ENCODE measurements around the gene MED4.

MED4 gene

GRCh38 chr13:48037346-48038173 is 57.3 kb downstream of the MED4 start, which contains the start of gene NUDT15:
TSS of gene NUDT15 (plus strand) at chr13:48037726. CDS start at chr13:48037747, 21 bp downstream.
- DNase-seq (ENCODE audit: low spot score): peak; percentile 97

GRCh38 chr13:48029859-48030258 is 65.0 kb downstream of the MED4 start:
- no peak for DNase-seq (ENCODE audit: low spot score)

GRCh38 chr13:48028066-48028465 is 66.8 kb downstream of the MED4 start:
- no peak for DNase-seq (ENCODE audit: low spot score)

Small RNAs within 50 kb of the gene (small RNA-seq; reads per million reads assigned to genes)
- gene POLR2KP2: 0 reads per million in 2 experiments

Measured in SK-N-DZ (cell line).